ENCODE data around the gene COASY.

- TF ChIP-seq CTCF (conservative IDR thresholded peaks at IDR 0.05; ENCODE audit: low read length) (no peak), EZH2phosphoT487 (IDR thresholded peaks at IDR 0.05; ENCODE audit: borderline replicate concordance) (no peak)
Measured at GRCh38 chr17:42612013-42612412, 50.1 kb downstream of the COASY start.
